ENCODE data around the gene SNRPA.

SNRPA gene

GRCh38 chr19:40805258-40805868 is 54.4 kb downstream of the SNRPA start:
- no peak for TF ChIP-seq CTCF (IDR thresholded peaks at IDR 0.05; ENCODE audit: control insufficient read depth, insufficient read depth, low read depth, low read length, missing control alignments)
- DNase-seq (ENCODE audit: low read depth), result no peak
- H3K4me3 ChIP-seq (ENCODE audit: control insufficient read depth, low read depth, low read length), result no peak overlapping the region

GRCh38 chr19:40806423-40807146 is 55.6 kb downstream of the SNRPA start:
- peak; percentile 97 for TF ChIP-seq CTCF (IDR thresholded peaks at IDR 0.05; ENCODE audit: control insufficient read depth, insufficient read depth, low read depth, low read length, missing control alignments)
- peak; percentile 78 for DNase-seq (ENCODE audit: low read depth)

DNA sequence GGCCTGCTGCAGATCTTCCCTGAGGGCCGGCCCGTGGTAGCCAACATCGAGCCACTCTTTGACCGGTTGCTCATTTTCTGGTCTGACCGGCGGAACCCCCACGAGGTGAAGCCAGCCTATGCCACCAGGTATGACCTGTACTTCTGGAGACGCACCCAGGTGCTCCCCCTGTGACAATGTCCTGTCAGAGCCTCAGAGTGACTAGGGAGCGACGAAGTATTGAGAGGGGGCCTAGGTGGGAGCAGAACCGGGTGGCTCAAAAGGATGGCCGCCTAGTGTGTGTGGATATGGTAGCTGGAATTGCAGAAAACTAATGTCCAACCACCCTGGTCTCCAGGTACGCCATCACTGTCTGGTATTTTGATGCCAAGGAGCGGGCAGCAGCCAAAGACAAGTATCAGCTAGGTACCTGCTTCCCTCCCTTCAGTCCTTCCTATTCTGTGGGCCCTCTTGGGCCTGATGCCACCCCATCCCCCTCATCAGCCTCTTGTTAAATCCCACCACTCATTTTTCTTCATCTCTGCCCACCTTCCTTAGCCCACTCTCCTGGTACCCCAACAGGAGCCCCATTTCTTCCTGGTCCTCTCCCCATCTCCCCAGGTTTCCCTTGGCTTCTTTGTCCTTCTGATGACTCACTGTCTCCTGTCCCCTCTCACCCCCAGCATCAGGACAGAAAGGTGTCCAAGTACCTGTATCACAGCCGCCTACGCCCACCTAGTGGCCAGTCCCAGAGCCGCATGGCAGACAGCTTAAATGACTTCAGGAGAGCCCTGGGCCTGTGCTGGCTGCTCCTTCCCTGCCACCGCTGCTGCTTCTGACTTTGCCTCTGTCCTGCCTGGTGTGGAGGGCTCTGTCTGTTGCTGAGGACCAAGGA is 56.4 kb downstream of the SNRPA start:
- DNase-seq (ENCODE audit: low read depth), result no peak
- H3K4me3 ChIP-seq (ENCODE audit: control insufficient read depth, low read depth, low read length), result no peak overlapping the region

More at GRCh38 chr19:40806423-40807146, 55.6 kb downstream of the SNRPA start:
- no peak overlapping the region for H3K4me3 ChIP-seq (ENCODE audit: control insufficient read depth, low read depth, low read length)

GRCh38 chr19:40808021-40808325 is 57.0 kb downstream of the SNRPA start:
- TF ChIP-seq CTCF (IDR thresholded peaks at IDR 0.05; ENCODE audit: control insufficient read depth, insufficient read depth, low read depth, low read length, missing control alignments), result no peak
- no peak overlapping the region for H3K4me3 ChIP-seq (ENCODE audit: control insufficient read depth, low read depth, low read length)
- no peak for DNase-seq (ENCODE audit: low read depth)

More for the DNA sequence above, 56.4 kb downstream of the SNRPA start:
- peak; percentile 4 for TF ChIP-seq CTCF (IDR thresholded peaks at IDR 0.05; ENCODE audit: control insufficient read depth, insufficient read depth, low read depth, low read length, missing control alignments)

DNA sequence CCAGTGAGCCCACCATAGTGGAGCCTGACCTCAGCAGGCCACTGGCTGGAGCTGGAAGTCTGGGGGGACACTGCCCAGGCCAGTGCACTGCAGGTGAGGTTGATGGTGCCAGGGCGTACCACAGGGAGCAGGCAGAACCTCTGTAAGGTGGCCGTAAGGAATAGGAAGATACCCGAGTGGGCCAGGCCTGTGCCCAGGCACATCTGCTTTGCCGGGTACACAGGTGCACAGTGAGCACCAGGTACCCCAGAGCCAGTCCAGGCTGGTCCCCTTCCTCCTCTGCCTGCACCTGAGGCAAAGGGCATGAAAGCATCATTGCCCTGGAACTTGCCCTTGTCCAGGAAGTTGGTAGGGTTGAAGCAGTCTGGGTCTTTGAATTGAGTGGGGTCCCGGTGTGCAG is 57.5 kb downstream of the SNRPA start:
- no peak for DNase-seq (ENCODE audit: low read depth)
- no peak for TF ChIP-seq CTCF (IDR thresholded peaks at IDR 0.05; ENCODE audit: control insufficient read depth, insufficient read depth, low read depth, low read length, missing control alignments)
- no peak overlapping the region for H3K4me3 ChIP-seq (ENCODE audit: control insufficient read depth, low read depth, low read length)

GRCh38 chr19:40809358-40810086 is 58.5 kb downstream of the SNRPA start:
- no peak for TF ChIP-seq CTCF (IDR thresholded peaks at IDR 0.05; ENCODE audit: control insufficient read depth, insufficient read depth, low read depth, low read length, missing control alignments)
- H3K4me3 ChIP-seq (ENCODE audit: control insufficient read depth, low read depth, low read length), result no peak overlapping the region
- no peak for DNase-seq (ENCODE audit: low read depth)
